ENCODE measurements around the gene NLRP12.

Gene NLRP12

DNA sequence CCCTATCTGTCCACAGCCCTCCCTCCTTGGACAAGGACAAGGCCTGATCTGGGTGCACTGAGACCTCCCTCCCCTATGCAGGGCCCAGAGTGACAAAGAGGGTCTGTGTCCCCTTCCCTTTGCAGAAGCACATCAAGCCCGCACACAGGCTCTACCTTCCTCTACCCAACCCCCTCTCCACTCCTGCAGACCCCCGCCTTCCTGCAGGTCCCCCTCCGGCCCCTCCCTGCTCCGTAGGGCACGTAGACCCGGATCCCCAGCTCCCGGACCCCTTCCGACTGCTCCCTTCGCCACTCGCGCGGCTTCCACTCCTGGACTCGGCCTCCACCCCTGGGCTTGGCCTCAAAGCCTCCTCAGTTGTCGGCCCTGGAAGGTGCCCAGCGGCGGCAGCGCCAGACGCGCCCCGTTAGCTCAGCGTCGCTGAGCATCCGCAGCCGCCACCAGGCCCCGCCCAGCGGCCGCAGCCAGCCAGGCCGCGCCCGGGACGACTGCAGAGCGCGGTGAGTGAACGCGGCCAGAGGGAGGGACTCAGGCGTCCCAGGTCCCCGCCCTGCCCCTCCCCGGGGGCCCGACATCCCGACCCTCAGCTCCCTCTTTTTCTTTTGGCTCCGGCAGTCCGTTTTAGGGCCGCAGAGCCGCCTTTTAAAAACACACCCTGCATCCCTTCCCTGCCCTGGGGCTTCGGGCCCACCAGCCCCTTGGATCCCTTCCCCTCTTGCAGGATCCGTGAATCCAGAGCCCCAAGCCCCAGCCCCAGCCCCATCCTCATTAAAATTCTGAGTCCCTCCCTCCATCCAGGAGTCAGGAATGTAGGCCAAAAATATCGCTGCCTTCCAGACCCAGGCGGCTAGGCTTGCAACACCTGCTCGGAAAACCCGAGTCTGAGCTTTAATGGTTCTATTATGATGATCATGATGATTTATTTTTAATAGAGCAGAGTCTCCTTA, 42.1 kb upstream of the NLRP12 start:
- H3K9me3 ChIP-seq (ENCODE audit: insufficient read depth, low read length): no peaks in the 10 kb centered on the region
- H3K9ac ChIP-seq (ENCODE audit: low read length): no peak overlapping the region
- H3K79me2 ChIP-seq (ENCODE audit: insufficient read depth, low read length): no peaks in the 10 kb centered on the region
- H3K36me3 ChIP-seq (ENCODE audit: low read length): no peaks in the 10 kb centered on the region
- no peak overlapping the region for H2AFZ ChIP-seq (ENCODE audit: low read depth, low read length, severe bottlenecking)
- no peak overlapping the region for H3K4me2 ChIP-seq (ENCODE audit: low read depth, low read length, poor library complexity, severe bottlenecking)
- H3K4me3 ChIP-seq (ENCODE audit: insufficient read depth, low read length, poor library complexity, severe bottlenecking): no peak overlapping the region
- H3F3A ChIP-seq (ENCODE audit: insufficient read depth): no peaks in the 10 kb centered on the region
- no peaks in the 10 kb centered on the region for H4K20me1 ChIP-seq (ENCODE audit: low read depth, low read length)
- no peaks in the 10 kb centered on the region for H3K9me2 ChIP-seq (replicated peaks; ENCODE audit: insufficient read depth, low read length)
- H3K27me3 ChIP-seq (ENCODE audit: low read length): no peaks in the 10 kb centered on the region
- TF ChIP-seq, protein P1, sequence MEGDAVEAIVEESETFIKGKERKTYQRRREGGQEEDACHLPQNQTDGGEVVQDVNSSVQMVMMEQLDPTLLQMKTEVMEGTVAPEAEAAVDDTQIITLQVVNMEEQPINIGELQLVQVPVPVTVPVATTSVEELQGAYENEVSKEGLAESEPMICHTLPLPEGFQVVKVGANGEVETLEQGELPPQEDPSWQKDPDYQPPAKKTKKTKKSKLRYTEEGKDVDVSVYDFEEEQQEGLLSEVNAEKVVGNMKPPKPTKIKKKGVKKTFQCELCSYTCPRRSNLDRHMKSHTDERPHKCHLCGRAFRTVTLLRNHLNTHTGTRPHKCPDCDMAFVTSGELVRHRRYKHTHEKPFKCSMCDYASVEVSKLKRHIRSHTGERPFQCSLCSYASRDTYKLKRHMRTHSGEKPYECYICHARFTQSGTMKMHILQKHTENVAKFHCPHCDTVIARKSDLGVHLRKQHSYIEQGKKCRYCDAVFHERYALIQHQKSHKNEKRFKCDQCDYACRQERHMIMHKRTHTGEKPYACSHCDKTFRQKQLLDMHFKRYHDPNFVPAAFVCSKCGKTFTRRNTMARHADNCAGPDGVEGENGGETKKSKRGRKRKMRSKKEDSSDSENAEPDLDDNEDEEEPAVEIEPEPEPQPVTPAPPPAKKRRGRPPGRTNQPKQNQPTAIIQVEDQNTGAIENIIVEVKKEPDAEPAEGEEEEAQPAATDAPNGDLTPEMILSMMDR (IDR thresholded peaks at IDR 0.05; ENCODE audit: insufficient read depth, low read length, poor library complexity, severe bottlenecking): no peak
- TF ChIP-seq EZH2phosphoT487 (conservative IDR thresholded peaks at IDR 0.05; ENCODE audit: low read length): no peak
- no peak overlapping the region for H3K27ac ChIP-seq (ENCODE audit: low read depth, low read length)

DNA sequence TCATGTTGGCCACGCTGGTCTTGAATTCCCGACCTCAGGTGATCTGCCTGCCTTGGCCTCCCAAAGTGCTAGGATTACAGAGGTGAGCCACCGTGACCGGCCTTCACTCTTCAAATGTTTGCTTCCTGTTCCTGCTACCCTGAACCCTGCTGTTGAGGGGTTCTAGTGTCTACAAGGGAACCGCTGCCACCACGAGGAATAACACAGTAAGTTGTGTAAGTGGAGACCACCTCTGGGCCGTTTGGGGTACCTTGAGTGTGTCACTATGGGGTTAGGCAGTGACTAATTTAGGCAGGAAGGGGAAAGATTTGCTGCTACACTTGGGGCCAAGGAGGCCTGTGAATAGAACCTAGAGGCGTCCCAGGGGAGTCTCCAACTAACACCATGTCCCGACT, 41.4 kb upstream of the NLRP12 start:
- TF ChIP-seq EZH2phosphoT487 (conservative IDR thresholded peaks at IDR 0.05; ENCODE audit: low read length): no peak
- TF ChIP-seq, protein P1 (IDR thresholded peaks at IDR 0.05; ENCODE audit: insufficient read depth, low read length, poor library complexity, severe bottlenecking): no peak
- no peak overlapping the region for H2AFZ ChIP-seq (ENCODE audit: low read depth, low read length, severe bottlenecking)
- H3K9me3 ChIP-seq (ENCODE audit: insufficient read depth, low read length): no peaks in the 10 kb centered on the region
- no peaks in the 10 kb centered on the region for H4K20me1 ChIP-seq (ENCODE audit: low read depth, low read length)
- H3K9ac ChIP-seq (ENCODE audit: low read length): no peak overlapping the region
- H3K79me2 ChIP-seq (ENCODE audit: insufficient read depth, low read length): no peaks in the 10 kb centered on the region
- H3K36me3 ChIP-seq (ENCODE audit: low read length): no peaks in the 10 kb centered on the region
- no peaks in the 10 kb centered on the region for H3K27me3 ChIP-seq (ENCODE audit: low read length)
- no peaks in the 10 kb centered on the region for H3K9me2 ChIP-seq (replicated peaks; ENCODE audit: insufficient read depth, low read length)
- no peaks in the 10 kb centered on the region for H3F3A ChIP-seq (ENCODE audit: insufficient read depth)
- H3K4me2 ChIP-seq (ENCODE audit: low read depth, low read length, poor library complexity, severe bottlenecking): no peak overlapping the region
- H3K27ac ChIP-seq (ENCODE audit: low read depth, low read length): no peak overlapping the region
- no peak overlapping the region for H3K4me3 ChIP-seq (ENCODE audit: insufficient read depth, low read length, poor library complexity, severe bottlenecking)

DNA sequence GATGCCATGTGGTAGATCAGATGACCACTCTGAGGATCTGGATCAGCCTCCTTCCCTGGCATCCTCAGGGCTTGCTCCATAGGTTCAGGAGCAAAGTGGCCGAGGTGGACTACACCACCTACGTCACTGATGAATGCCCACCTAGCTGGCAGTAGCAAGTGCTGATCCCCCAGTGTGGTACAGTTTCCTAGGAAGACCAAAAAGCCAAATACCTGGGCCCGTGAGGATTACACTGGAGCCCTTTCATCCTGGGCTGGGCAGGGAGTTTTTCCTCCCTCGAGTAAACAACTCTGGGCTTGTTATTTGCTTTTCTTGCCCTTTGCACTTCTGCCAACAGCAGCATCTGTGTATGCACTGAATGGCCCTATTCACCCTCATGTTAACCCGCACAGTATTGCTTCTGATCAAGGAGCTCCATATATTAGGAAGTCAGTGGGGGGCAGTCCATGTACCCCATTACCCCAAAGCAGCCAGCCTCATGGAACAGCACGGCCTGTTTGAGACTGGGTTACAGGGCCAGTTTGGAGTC, 40.3 kb upstream of the NLRP12 start:
- TF ChIP-seq, protein P1 (IDR thresholded peaks at IDR 0.05; ENCODE audit: insufficient read depth, low read length, poor library complexity, severe bottlenecking): no peak
- no peak for TF ChIP-seq EZH2phosphoT487 (conservative IDR thresholded peaks at IDR 0.05; ENCODE audit: low read length)
- Histone ChIP-seq H3K9me2 (replicated peaks; ENCODE audit: insufficient read depth, low read length) (no peaks in the 10 kb centered on the region), H3K79me2 (ENCODE audit: insufficient read depth, low read length) (no peaks in the 10 kb centered on the region), H3K27ac (ENCODE audit: low read depth, low read length) (no peak overlapping the region), H3K4me3 (ENCODE audit: insufficient read depth, low read length, poor library complexity, severe bottlenecking) (no peak overlapping the region), H3K9ac (ENCODE audit: low read length) (no peak overlapping the region), H2AFZ (ENCODE audit: low read depth, low read length, severe bottlenecking) (no peak overlapping the region), H3K9me3 (ENCODE audit: insufficient read depth, low read length) (no peaks in the 10 kb centered on the region), H3K36me3 (ENCODE audit: low read length) (no peaks in the 10 kb centered on the region), H3K4me2 (ENCODE audit: low read depth, low read length, poor library complexity, severe bottlenecking) (no peak overlapping the region), H4K20me1 (ENCODE audit: low read depth, low read length) (no peaks in the 10 kb centered on the region), H3K27me3 (ENCODE audit: low read length) (no peaks in the 10 kb centered on the region), H3F3A (ENCODE audit: insufficient read depth) (no peaks in the 10 kb centered on the region)
